HG03457 (cell line): ENCODE measurements around the gene SUMF1.

Experiments
- ATAC-seq: cut with Tn5 transposase; IDR thresholded peaks from one replicate; pipeline ENCODE4 v1.9.1; 2021; ENCODE audit warnings: moderate number of reproducible peaks; ENCODE audit not compliant: unreplicated experiment

SUMF1 gene

GRCh38 chr3:4466741-4467521, at the start of gene SUMF1:
TSS of gene SUMF1 (minus strand) at chr3:4467269. CDS start at chr3:4467245, 24 bp downstream.
- peak; percentile 100 for ATAC-seq

GRCh38 chr3:4515916-4516579, 49.0 kb upstream of the SUMF1 start:
- no peak for ATAC-seq

DNA sequence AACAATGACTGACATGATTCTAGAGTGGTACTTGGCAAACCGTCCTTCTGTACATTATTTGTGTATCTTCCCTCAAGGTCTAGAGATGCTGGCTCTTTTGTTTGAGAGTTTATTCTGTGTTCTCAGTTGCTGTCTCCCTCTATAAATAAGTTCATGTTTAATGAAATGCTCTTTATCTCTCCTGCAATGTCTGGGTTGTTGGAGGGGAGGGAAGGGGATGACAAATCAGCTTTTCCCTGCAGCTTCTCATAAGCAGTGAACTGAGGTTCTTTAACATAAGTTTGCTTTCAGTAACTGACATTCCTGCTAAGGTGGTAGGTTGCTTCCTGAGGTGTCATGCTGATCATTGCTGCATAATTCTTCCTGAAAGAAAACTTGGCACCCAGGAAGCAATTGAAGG, 47.8 kb upstream of the SUMF1 start:
- ATAC-seq: no peak

GRCh38 chr3:4514321-4514720, 47.3 kb upstream of the SUMF1 start:
- ATAC-seq: no peak

GRCh38 chr3:4512895-4513616, 46.0 kb upstream of the SUMF1 start:
- no peak for ATAC-seq

DNA sequence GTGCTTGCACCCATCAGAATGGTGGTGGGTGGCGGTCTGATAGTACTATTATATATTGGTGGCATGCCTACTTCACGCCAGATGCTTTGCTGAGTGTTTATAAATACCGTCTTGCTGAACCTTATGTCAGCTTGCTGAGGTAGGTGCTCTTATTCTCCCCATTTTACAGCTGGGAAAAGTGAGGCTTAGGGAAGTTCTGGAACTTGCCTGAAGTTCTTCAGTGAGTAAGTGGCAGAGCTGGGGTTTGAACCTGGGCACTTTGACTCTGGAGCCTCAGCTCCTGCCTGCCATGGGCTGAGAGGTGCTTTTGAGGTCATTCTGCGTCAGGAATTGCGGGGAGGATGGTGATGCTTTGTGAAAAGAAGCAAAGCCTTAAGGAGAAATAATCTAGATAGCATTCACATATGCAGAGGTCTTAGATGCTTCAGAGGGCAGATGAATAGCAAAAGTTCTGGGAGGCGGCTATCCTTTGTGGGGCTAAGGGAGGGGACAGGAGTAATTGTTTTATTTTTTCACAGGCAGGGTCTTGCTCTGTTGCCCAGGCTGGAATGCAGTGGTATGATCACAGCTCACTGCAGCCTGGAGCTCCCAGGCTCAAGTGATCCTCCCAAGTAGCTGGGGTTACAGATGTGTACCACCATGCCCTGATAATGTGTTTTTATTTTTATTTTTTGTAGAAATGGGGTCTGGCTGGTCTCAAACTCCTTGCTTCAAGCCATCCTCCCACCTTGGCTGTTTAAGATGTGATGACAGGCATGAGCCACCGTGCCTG, 44.6 kb upstream of the SUMF1 start:
- no peak for ATAC-seq

- no peak for ATAC-seq
These were observed 43.1 kb upstream of the SUMF1 start for GRCh38 chr3:4509983-4510755.

- no peak for ATAC-seq
These were observed 42.0 kb upstream of the SUMF1 start for GRCh38 chr3:4509043-4509442.

GRCh38 chr3:4508048-4508981, 41.2 kb upstream of the SUMF1 start:
- ATAC-seq: peak; percentile 69

DNA sequence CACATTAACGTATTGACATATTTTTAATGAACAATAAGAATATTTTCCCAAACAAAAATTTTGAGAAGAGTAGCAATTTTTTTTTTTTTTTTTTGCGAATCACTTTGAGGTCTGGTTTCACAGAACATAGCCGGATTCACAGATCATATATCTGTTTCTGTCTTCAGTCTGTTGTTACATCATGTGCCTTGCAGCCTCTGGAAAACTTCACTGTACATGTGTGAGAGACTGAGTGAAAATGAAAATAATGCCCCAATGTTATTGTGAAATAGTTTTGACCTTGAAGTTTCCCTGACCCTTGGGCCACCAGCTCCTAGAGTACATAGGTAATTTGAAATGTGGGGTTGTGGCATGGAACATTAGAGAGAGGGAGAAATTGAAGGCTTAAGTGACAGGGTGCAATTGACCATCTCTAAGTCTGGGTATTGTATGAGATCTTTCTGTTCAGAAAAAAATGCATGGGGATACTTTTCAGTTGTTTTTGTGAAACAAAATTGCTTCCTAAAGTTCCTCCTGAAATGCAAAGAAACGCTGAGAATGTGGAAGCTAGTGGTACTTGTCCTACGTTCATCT, 40.0 kb upstream of the SUMF1 start:
- no peak for ATAC-seq

GRCh38 chr3:4506559-4507023, 39.5 kb upstream of the SUMF1 start:
- no peak for ATAC-seq

DNA sequence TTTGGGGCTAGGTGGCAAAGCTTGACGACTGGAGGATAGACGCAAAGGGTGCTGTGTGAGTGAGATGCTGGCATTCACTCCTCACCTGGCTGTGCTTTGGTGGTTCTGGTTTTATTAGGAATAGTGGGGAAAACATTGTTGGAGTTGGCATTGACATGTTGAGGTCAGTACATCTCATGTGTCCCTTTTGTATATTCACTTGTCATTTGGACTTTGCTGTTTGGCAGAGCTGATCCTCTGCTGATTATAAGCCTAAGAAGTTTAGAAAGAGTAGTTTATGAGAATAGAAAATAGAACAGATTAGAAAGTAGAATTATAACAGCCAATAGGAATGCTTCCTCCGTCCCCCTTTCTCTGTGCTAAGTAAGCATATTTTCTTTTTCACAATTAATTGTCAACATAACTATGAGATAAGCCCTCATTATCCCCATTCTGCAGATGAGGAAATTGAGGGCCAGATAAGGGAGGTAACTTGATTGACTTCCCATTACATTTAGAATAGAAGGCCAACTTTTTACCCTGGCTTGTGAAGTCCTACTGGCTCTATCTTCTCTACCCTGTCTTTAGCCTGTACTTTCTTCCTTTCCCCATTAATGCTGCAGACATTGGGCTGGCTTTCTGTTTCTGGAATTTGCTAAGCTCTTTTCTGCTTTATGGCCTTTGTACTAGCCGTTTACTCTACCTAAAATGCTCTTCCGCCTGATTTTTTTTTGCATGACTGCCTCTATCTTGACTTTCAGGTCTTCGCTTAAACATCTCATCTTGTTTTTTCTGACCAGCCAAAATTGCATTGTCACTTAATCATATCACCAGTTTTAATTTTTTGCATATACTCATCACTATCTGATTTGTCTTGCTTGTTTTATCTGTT, 38.9 kb upstream of the SUMF1 start:
- no peak for ATAC-seq

DNA sequence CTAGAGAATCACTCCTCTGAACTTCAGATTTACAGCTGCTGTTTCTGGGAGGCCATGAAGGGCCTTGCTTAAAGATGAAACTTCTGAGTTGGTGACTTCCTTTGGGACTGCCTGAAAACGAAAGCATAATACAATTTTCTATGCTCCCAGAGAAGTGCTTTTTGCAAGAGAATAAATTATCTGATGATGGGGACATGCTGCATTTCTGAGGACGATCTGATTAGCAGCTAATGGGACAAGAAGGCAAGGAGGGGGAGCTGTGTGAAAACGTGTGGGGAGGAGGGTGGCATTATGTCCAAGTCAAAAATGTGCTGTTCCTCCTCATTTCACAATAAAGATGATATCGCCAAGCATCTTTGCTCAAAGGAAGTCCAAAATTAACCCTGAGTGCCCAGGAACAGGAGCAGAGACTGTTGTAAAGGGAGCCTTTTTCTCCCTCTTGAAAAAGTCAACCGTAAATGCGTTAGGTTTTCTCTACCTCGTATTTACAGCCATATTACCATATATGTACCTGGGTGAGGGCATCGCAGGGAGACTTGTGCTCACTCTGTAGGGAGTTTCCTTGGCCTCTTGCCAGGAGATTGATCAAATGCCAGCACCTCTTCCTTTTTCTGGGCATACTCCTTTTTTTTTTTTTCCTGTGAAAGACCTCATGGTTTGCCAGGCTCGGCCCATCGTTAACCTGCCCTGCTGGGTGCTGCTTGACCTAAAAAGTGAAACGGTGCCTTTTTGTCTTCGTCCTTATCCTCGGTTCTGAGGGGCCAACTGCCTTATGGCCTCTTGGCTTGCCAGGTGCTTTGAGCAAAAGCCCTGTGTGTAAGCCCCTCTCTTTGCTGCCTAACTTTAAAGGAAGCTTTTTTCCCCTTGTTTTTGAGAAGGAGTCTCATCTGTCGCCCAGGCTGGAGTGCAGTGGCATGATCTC, 37.5 kb upstream of the SUMF1 start:
- no peak for ATAC-seq

DNA sequence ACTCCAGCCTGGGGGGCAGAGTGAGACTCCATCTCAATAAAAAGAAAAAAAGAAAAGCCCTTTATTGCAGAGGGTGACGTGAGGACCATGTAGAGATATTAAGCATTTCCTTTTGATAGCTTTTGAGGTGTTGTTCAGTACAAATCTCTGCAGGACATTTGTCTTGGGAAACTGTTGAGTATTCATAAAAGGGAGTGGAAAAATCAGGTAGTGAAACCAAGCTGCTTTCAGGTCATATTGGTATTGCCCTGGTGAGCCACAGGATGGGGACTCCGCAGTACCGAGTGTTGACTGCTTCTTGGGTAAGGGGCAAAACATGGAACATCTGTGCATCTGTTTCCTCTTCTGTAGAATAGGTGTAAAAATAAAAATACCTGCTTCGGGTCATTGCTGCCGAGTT, 36.0 kb upstream of the SUMF1 start:
- ATAC-seq: peak; percentile 48

DNA sequence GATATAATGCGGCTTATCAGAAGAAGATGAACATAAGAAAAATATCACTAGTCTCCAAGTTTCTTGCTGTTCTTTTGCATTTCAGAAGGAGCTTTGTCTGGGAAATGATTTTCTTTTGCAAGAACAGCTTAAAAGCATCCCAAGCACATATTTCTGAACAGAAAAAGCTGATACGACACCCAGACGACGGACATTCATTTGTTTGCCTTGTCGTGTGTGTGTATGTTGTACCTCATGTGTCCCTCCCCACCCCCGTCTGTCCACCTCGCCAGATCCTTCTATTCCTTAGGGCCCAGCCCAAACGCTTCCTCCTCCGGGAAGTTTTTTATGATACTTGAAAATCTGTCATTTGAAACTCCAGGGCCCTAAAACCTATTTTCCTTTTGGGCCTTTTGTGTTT, 34.9 kb upstream of the SUMF1 start:
- ATAC-seq: no peak

- ATAC-seq: no peak
These were observed 34.4 kb upstream of the SUMF1 start for GRCh38 chr3:4501437-4501836.

GRCh38 chr3:4498446-4498845, 31.4 kb upstream of the SUMF1 start:
- no peak for ATAC-seq
